A673 (cell line): Measurements from ENCODE around the gene EXD3.

ENCODE experiments used
- CTCF ChIP-seq: fragments of 300-800, 200-600 bp; sonication (generic); conservative IDR thresholded peaks from 2 replicates; pipeline ENCODE4 v1.5.1; 2017; ENCODE audit warnings: low read depth, mild to moderate bottlenecking, antibody characterized with exemption, low read length, moderate library complexity, mixed read lengths
- EZH2 ChIP-seq: fragments of 200-600 bp; sonication (generic); IDR thresholded peaks from 2 replicates; pipeline ENCODE4 v1.6.1; 2017; ENCODE audit warnings: borderline replicate concordance, low read depth, mild to moderate bottlenecking, mixed read lengths, antibody characterized with exemption, low read length; ENCODE audit not compliant: poor library complexity, severe bottlenecking

DNA sequence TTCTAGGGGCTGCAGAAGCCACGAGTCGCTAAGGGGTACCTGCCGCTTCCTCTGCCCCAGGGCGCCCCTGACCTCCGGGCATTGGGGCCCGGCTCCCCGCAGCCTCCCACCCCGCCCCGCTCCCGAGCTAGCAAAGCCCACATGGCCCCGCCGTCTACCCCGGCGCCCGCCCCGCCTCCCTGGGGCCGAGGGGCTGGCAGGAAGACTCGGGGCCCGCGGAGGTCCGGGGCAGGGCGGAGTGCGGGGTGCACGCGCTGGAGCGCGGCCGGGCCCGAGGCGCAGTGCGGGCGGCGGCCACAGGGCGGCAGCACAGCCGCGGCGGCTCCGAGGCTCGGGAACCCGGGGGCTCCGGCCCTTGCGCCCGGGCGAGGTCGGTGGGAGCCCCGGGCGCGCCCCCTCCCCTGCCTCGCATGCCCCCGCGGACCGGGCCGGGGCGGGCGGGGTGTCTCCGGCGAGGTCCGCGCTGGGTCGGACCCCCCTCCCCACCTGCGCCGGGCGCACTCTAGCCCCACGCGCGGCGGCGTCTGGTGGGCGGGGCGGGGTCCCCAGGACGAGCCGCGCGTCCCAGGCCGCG, 127.6 kb downstream of the EXD3 start:
- TF ChIP-seq CTCF (no peak), EZH2 (no peak)
